Thyroid gland (tissue), 4 donors: ENCODE data around the gene REV3L. TPM values are rescaled to one million over a fixed set of nuclear protein-coding genes. Genes with fewer than 3 reads are reported as not detected.
"Not testable (repeated sequence)": the region's sequence is repeated elsewhere in the genome, so short reads cannot be mapped to it uniquely, and the experiment has no call there.

Experiments used
- DNase-seq, 2 donors: peaks; one replicate each; pipeline ENCODE4 v3.0.0-alpha.2; 2019
- H3K27ac ChIP-seq, 3 donors: fragments of 200-600 bp; sonication (generic); 1 replicate in 2 of 3; 2 replicates in 1 of 3; pipeline ENCODE4 v1.5.1; 2016 to 2019; ENCODE audit warnings: mild to moderate bottlenecking in 1 of 3, moderate library complexity in 1 of 3
- H3K27me3 ChIP-seq: fragments of 200-600 bp; sonication (generic); one replicate; pipeline ENCODE4 v1.5.1; 2019
- H3K36me3 ChIP-seq, 2 donors: fragments of 200-600 bp; sonication (generic); one replicate each; pipeline ENCODE4 v1.5.1; 2016 to 2019
- H3K4me1 ChIP-seq, 2 donors: fragments of 200-600 bp; sonication (generic); one replicate each; pipeline ENCODE4 v1.5.1; 2017 to 2019
- H3K4me3 ChIP-seq, 3 donors: fragments of 200-600 bp; sonication (generic); replicated peaks in 1 of 3; 1 replicate in 2 of 3; 2 replicates in 1 of 3; pipeline ENCODE4 v1.5.1; 2016; ENCODE audit warnings: mild to moderate bottlenecking in 1 of 3
- H3K9me3 ChIP-seq: fragments of 200-600 bp; sonication (generic); one replicate; pipeline ENCODE4 v1.5.1; 2017
- CTCF ChIP-seq, 6 experiments: fragments of 200-600 bp in 3 of 6; fragments of 450-650 bp in 3 of 6; sonication (generic) in 3 of 6; IDR thresholded peaks; one replicate each; pipeline ENCODE4 v1.5.1; 2016 to 2019; ENCODE audit warnings: antibody characterized with exemption in 6 of 6, mild to moderate bottlenecking in 2 of 6, inconsistent platforms in 1 of 6, moderate library complexity in 1 of 6
- POLR2A ChIP-seq, 2 donors: fragments of 450-650 bp; IDR thresholded peaks; one replicate each; pipeline ENCODE4 v1.6.1; 2017; ENCODE audit warnings: antibody characterized with exemption in 2 of 2, mild to moderate bottlenecking in 2 of 2, moderate library complexity in 1 of 2
- WGBS, 2 donors: methylation state at CpG; one replicate each; pipeline ENCODE4 v1.1.5; 2017; 5-methylcytosine and 5-hydroxymethylcytosine counted together
- intact Hi-C: fragments of 100-400 bp; cut with DNase I; formaldehyde crosslinking; loops from one replicate; pipeline ENCODE4 v1.15.1; 2023
- total RNA-seq, 4 donors: library from RNA; depleted of rRNA; stranded (reverse); fragments of >200 nt; gene quantifications; one replicate each; pipeline ENCODE4 v1.2.3, GENCODE V29; 2016

REV3L gene
- total RNA-seq, 4 donors from 2014 or later: 38.2 to 73.5 (median 60.0) TPM

GRCh38 chr6:111297776-111298175, 185.2 kb downstream of the REV3L start:
- Histone ChIP-seq H3K27me3 (no peaks in the 10 kb centered on the region), H3K36me3 (no peaks in the 10 kb centered on the region), H3K4me3 (no peak overlapping the region), H3K27ac (no peak overlapping the region), H3K4me1 (no peaks in the 10 kb centered on the region), H3K9me3 (no peaks in the 10 kb centered on the region)
- no peak for DNase-seq
- intact Hi-C loops: no loop called here
- WGBS, 2 donors: 95 to 98% methylated on average over 1 of the region's 1 CpG
- TF ChIP-seq CTCF (IDR thresholded peaks at IDR 0.05) (no peak), POLR2A (IDR thresholded peaks at IDR 0.05) (no peak)

GRCh38 chr6:111294374-111294967, 188.5 kb downstream of the REV3L start:
- no peaks in the 10 kb centered on the region for H3K9me3 ChIP-seq
- DNase-seq: no peak
- 95% methylated on average over 7 of the region's 7 CpGs for WGBS, 2 donors
- intact Hi-C loops: no loop called here
- no peaks in the 10 kb centered on the region for H3K36me3 ChIP-seq
- no peak overlapping the region for H3K27ac ChIP-seq
- H3K4me1 ChIP-seq: no peaks in the 10 kb centered on the region
- no peak overlapping the region for H3K4me3 ChIP-seq
- TF ChIP-seq CTCF (IDR thresholded peaks at IDR 0.05): no peak
- no peak for TF ChIP-seq POLR2A (IDR thresholded peaks at IDR 0.05)
- no peaks in the 10 kb centered on the region for H3K27me3 ChIP-seq

GRCh38 chr6:111291336-111292259, 191.4 kb downstream of the REV3L start:
- H3K4me1 ChIP-seq: no peaks in the 10 kb centered on the region
- no peaks in the 10 kb centered on the region for H3K27me3 ChIP-seq
- no peak overlapping the region for H3K27ac ChIP-seq
- WGBS, 2 donors: 92 to 94% methylated on average over 5 of the region's 5 CpGs
- H3K36me3 ChIP-seq: no peaks in the 10 kb centered on the region
- TF ChIP-seq POLR2A (IDR thresholded peaks at IDR 0.05): no peak
- TF ChIP-seq CTCF (IDR thresholded peaks at IDR 0.05): no peak
- no peaks in the 10 kb centered on the region for H3K9me3 ChIP-seq
- intact Hi-C loops: no loop called here
- H3K4me3 ChIP-seq: no peak overlapping the region
- DNase-seq: no peak

DNA sequence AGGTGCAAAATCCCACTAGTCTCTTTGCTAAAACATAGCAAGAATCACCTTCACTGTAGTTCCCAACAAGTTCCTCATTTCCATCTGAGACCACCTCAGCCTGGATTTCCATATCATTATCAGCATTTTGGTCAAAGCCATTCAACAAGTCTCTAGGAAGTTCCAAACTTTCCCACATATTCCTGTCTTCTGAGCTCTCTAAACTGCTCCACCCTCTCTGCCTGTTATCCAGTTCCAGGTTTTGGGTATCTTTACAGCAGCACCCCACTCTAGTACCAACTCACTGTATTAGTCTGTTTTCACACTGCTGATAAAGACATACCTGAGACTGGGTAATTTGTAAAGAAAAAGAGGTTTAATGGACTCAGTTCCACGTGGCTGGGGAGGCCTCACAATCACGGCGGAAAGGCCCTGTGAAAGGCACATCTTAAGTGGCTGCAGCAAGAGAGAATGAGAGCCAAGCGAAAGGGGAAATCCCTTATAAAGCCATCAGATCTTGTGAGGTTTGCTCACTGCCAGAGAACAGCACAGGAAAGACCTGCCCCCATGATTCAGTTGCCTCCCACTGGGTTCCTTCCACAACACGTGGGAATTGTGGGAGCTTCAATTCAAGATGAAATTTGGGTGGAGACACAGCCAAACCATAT, 192.2 kb downstream of the REV3L start:
- DNase-seq, H3K27ac ChIP-seq, H3K27me3 ChIP-seq, intact Hi-C loops, H3K4me1 ChIP-seq, H3K4me3 ChIP-seq, H3K9me3 ChIP-seq, H3K36me3 ChIP-seq: not testable (repeated sequence)
- WGBS, 2 donors: 72 to 73% methylated on average over 5 of the region's 5 CpGs

DNA sequence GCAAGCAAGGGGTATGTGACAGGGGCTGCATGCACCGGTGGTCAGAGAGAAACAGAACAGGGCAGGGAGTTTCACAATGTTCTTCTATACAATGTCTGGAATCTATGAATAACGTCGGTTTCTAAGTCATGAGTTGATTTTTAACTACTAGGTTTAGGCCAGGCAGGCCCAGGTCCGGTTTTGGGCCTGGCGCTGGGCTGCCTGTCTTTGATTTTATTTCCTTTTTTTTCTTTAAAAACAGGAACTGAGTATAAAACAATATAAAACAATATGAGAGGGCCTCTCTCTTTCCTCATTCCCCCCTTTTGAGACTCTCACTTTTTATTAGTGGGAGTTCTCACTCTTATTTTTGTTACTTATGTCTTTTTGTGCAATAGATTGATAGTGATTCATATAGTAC, 198.7 kb downstream of the REV3L start:
- intact Hi-C loops, H3K4me1 ChIP-seq, DNase-seq, H3K27ac ChIP-seq, H3K9me3 ChIP-seq, H3K36me3 ChIP-seq, H3K4me3 ChIP-seq, H3K27me3 ChIP-seq: not testable (repeated sequence)
- 86 to 92% methylated on average over 5 of the region's 5 CpGs for WGBS, 2 donors

GRCh38 chr6:111283707-111284106, 199.3 kb downstream of the REV3L start:
- H3K4me1 ChIP-seq: no peaks in the 10 kb centered on the region
- H3K27ac ChIP-seq: no peak overlapping the region
- intact Hi-C loops: no loop called here
- H3K4me3 ChIP-seq: no peak overlapping the region
- H3K27me3 ChIP-seq: no peaks in the 10 kb centered on the region
- DNase-seq: no peak
- TF ChIP-seq CTCF (IDR thresholded peaks at IDR 0.05) (no peak), POLR2A (IDR thresholded peaks at IDR 0.05) (no peak)
- H3K36me3 ChIP-seq: no peaks in the 10 kb centered on the region
- H3K9me3 ChIP-seq: no peaks in the 10 kb centered on the region
- 94 to 95% methylated on average over 2 of the region's 2 CpGs for WGBS, 2 donors
